Measurements from ENCODE around the gene FOCAD.

DNA sequence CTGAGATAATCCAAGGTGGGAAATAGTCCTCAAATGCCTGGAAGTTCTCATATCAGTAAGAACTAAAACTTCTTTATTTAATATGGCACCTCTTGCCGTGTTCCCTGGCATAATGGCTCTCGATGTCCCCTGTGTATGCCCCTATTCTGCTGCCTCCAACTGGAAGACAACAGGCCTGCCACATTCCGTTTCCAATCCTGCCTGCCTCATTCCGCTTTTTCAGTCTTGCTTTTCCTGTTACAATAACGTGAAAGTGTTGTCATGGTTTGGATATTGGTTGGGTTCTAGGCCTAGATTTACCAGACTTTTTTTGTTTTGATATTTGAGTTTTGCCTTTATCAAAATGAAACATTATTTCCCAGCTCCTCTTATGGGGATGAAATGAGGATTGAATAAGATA is 98.2 kb downstream of the FOCAD start:
- TF ChIP-seq CTCF (IDR thresholded peaks at IDR 0.05) (no peak), EP300 (IDR thresholded peaks at IDR 0.05) (no peak), POLR2A (IDR thresholded peaks at IDR 0.05) (no peak)
